ENCODE data around the gene CENPT.

GRCh38 chr16:67790071-67790470, 57.4 kb downstream of the CENPT start:
- no peak for TF ChIP-seq CTCF (conservative IDR thresholded peaks at IDR 0.05; ENCODE audit: low read length)
- no peak for TF ChIP-seq EZH2phosphoT487 (IDR thresholded peaks at IDR 0.05; ENCODE audit: borderline replicate concordance, low read depth, low read length)
